ENCODE data around the gene DIDO1.

Gene DIDO1

DNA sequence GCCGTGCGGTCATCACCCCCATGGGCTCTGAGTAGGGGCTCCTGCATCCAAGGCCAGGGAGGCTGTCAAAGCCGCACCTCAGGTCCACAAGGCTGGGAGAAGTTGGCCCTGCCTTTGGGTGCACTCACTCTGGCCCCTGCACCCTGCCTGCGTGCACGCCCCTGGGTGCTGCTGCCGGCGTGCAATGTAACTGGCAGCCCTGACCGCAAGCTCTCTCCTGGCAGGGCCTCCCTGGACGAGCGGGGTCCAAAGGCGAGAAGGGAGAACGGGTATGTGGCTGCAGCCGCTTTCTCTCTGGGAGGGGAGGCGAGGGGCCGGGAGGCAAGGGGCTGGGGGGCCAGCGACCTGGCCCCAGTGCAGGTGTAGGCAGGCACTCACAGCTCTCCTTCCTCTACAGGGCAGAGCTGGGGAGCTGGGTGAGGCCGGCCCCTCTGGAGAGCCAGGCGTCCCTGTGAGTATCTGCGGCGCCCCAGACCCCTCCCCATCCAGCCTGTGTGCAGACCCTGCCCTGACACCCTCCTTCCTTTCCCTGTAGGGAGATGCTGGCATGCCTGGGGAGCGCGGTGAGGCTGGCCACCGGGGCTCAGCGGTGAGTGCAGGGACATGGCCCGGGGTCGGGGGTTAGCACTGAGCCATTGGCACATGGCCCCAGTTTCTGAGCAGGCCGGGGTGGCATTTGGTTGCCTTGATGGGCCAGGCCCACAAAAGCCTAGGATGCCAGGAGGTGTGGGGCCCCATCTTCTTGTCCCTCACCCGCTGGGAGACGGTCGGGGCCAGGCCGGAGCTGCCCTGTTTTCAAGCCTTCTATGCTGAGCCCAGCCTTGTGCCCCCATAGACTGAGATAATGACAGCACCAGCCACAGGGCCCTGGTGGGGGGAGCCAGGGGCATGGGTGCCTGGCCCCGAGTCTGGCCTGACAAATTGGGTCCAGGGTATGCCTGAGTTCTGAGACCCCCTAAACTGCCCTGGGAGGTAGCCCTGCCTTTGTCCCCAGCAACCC is 96.8 kb downstream of the DIDO1 start:
- DNase-seq, result no peak

DNA sequence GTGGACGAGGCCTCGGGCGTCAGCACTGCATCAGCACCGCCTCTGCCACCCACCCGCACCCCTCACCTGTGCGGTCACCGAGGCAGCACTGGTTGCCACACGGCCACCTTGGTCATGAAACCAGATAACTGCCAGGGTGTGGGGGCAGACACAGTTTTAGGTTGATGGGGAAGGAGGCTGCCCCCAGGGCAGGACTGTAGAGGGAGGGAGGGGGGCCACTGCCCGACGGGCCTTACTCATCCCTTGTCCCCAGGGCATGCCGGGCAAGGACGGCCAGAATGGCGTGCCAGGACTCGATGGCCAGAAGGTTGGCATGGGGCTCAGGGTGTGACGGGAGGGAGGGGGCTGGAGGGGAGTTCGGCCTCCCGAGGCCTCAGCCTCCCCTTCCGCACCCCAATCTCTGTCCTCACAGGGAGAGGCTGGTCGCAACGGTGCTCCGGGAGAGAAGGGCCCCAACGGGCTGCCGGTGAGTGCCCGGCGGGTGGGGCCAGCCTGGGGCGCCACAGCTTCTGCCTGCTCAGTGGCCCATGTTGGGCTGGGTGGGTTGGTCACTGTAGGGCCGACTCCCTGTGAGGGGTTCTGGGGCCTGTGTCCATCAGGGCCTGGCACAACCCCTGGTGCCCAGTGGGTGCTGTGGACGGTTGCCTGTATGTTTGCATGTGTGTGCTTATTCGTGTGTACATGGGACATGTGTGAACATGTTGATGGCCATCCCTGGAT is 97.6 kb downstream of the DIDO1 start:
- DNase-seq, result no peak

GRCh38 chr20:62828051-62828450 is 98.3 kb downstream of the DIDO1 start:
- DNase-seq, result no peak
